Bronchial epithelial cell (primary cell): Measurements from ENCODE around the gene RANGRF. TPM values are rescaled to one million over a fixed set of nuclear protein-coding genes. Genes with fewer than 3 reads are reported as not detected.

Experiments
- DNase-seq: peaks from one replicate; pipeline ENCODE4 v3.0.0-alpha.2; 2010; ENCODE audit warnings: low read depth
- FAIRE-seq: peaks from 2 replicates; lab custom pipeline; 2011; peaks lifted over from hg19 to GRCh38; lab: Jason Lieb, UNC
- H3K27me3 ChIP-seq: 2 replicates; pipeline ENCODE4 v1.5.1; 2011; ENCODE audit warnings: low read length; ENCODE audit not compliant: control insufficient read depth, insufficient read depth
- H3K36me3 ChIP-seq: 2 replicates; pipeline ENCODE4 v1.5.1; 2011; ENCODE audit warnings: low read length; ENCODE audit not compliant: control insufficient read depth, insufficient read depth
- H3K4me3 ChIP-seq: 2 replicates; pipeline ENCODE4 v1.5.1; 2011; ENCODE audit warnings: mild to moderate bottlenecking, low read depth, low read length, control low read depth
- total RNA-seq: library from RNA; depleted of rRNA; stranded (reverse); fragments of >200 nt; gene quantifications from 2 replicates; pipeline ENCODE4 v1.2.1, GENCODE V29; 2014
- TF ChIP-seq, protein P1 (sequence below): IDR thresholded peaks from 2 replicates; pipeline ENCODE4 v1.5.1; 2011; ENCODE audit warnings: mild to moderate bottlenecking, moderate library complexity, low read length, control low read depth, inconsistent platforms; ENCODE audit not compliant: insufficient read depth, severe bottlenecking

Gene RANGRF
- total RNA-seq, 1 donor from 2014 or later = 11.8 TPM

- Histone ChIP-seq H3K36me3 (peaks cover 29% of the 10 kb centered on the region), H3K4me3 (no peak overlapping the region), H3K27me3 (no peaks in the 10 kb centered on the region)
- no peak for FAIRE-seq
- TF ChIP-seq, protein P1, sequence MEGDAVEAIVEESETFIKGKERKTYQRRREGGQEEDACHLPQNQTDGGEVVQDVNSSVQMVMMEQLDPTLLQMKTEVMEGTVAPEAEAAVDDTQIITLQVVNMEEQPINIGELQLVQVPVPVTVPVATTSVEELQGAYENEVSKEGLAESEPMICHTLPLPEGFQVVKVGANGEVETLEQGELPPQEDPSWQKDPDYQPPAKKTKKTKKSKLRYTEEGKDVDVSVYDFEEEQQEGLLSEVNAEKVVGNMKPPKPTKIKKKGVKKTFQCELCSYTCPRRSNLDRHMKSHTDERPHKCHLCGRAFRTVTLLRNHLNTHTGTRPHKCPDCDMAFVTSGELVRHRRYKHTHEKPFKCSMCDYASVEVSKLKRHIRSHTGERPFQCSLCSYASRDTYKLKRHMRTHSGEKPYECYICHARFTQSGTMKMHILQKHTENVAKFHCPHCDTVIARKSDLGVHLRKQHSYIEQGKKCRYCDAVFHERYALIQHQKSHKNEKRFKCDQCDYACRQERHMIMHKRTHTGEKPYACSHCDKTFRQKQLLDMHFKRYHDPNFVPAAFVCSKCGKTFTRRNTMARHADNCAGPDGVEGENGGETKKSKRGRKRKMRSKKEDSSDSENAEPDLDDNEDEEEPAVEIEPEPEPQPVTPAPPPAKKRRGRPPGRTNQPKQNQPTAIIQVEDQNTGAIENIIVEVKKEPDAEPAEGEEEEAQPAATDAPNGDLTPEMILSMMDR = peak; percentile 29
- peak; percentile 22 for DNase-seq
These were observed 34.7 kb upstream of the RANGRF start for GRCh38 chr17:8253801-8254200.

DNA sequence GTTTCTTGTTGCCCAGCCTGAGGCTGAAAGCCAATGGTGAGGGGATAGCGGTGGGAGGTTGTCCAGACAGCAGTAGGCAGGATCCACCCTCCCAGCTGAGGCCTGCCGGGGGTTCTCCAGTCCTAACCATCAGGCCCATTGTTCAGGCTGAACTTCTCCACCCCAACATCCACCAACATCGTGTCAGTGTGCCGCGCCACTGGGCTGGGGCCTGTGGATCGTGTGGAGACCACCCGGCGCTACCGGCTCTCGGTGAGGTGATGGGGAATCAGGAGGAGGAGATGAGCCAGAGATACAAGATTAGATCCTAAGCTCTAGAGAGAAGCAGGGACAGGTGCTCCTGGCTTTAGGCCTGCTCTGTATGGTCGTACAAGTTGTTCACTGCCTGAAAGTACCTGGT lies 33.6 kb upstream of the RANGRF start:
- H3K36me3 ChIP-seq = peaks cover 29% of the 10 kb centered on the region
- FAIRE-seq (no peak), DNase-seq (no peak)
- H3K4me3 ChIP-seq = no peak overlapping the region
- TF ChIP-seq, protein P1 = no peak
- no peaks in the 10 kb centered on the region for H3K27me3 ChIP-seq

- no peaks in the 10 kb centered on the region for H3K27me3 ChIP-seq
- DNase-seq (no peak), FAIRE-seq (no peak)
- TF ChIP-seq, protein P1 = peak; percentile 2
- no peak overlapping the region for H3K4me3 ChIP-seq
- peaks cover 29% of the 10 kb centered on the region for H3K36me3 ChIP-seq
These were observed 33.0 kb upstream of the RANGRF start for GRCh38 chr17:8255499-8255898.

- H3K4me3 ChIP-seq = no peak overlapping the region
- H3K36me3 ChIP-seq = peaks cover 29% of the 10 kb centered on the region
- H3K27me3 ChIP-seq = no peaks in the 10 kb centered on the region
- no peak for DNase-seq
- FAIRE-seq = no peak
- TF ChIP-seq, protein P1 = no peak
These were observed 32.2 kb upstream of the RANGRF start for GRCh38 chr17:8256291-8256690.

- Histone ChIP-seq H3K36me3 (peaks cover 29% of the 10 kb centered on the region), H3K27me3 (no peaks in the 10 kb centered on the region), H3K4me3 (no peak overlapping the region)
- TF ChIP-seq, protein P1 = no peak
- DNase-seq (no peak), FAIRE-seq (no peak)
These were observed 31.8 kb upstream of the RANGRF start for GRCh38 chr17:8256691-8257090.

DNA sequence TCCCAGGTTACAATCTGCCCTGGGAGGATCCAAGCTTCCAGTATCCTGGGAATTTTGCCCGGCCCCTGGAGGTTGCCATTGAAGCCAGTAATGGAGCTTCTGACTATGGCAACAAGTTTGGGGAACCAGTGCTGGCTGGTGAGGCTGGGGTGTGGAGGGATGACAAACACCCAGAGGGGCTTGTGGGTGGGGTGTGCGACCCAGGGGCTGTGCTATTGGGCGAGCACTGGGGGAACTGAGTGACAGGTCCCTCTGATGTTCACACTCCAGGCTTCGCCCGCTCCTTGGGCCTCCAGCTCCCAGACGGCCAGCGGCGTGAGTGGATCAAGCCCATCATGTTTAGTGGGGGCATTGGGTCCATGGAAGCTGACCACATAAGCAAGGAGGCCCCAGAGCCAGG lies 30.7 kb upstream of the RANGRF start:
- H3K36me3 ChIP-seq = peaks cover 30% of the 10 kb centered on the region
- FAIRE-seq (no peak), DNase-seq (no peak)
- no peak overlapping the region for H3K4me3 ChIP-seq
- H3K27me3 ChIP-seq = no peaks in the 10 kb centered on the region
- TF ChIP-seq, protein P1 = no peak
